Suprapubic skin (tissue), 3 donors: Measurements from ENCODE around the gene ARMH3.
"Not testable (repeated sequence)": the region's sequence is repeated elsewhere in the genome, so short reads cannot be mapped to it uniquely, and the experiment has no call there.

Experiments
- POLR2AphosphoS5 ChIP-seq, 3 donors: sonication (generic); formaldehyde crosslinking; IDR thresholded peaks; one replicate each; pipeline ENCODE4 v1.6.1; 2017; ENCODE audit warnings: antibody characterized with exemption in 3 of 3
- TF ChIP-seq, protein P1 (sequence below), 2 donors: fragments of 200-600 bp in 1 of 2; fragments of 450-650 bp in 1 of 2; sonication (generic) in 1 of 2; IDR thresholded peaks; one replicate each; pipeline ENCODE4 v1.5.1; 2016 to 2019; ENCODE audit warnings: antibody characterized with exemption in 2 of 2, mild to moderate bottlenecking in 1 of 2, moderate library complexity in 1 of 2

DNA sequence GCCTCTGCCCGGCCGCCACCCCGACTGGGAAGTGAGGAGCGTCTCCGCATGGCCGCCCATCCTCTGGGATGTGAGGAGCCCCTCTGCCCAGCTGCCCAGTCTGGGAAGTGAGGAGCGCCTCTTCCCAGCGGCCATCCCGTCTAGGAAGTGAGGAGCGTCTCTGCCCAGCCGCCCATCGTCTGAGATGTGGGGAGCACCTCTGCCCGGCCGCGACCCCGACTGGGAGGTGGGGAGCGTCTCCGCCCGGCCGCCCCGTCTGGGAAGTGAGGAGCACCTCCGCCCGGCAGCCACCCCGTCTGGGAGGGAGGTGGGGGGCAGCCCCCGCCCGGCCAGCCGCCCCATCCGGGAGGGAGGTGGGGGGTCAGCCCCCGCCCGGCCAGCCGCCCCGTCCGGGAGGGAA lies 20.2 kb downstream of the ARMH3 start:
- TF ChIP-seq, protein P1, sequence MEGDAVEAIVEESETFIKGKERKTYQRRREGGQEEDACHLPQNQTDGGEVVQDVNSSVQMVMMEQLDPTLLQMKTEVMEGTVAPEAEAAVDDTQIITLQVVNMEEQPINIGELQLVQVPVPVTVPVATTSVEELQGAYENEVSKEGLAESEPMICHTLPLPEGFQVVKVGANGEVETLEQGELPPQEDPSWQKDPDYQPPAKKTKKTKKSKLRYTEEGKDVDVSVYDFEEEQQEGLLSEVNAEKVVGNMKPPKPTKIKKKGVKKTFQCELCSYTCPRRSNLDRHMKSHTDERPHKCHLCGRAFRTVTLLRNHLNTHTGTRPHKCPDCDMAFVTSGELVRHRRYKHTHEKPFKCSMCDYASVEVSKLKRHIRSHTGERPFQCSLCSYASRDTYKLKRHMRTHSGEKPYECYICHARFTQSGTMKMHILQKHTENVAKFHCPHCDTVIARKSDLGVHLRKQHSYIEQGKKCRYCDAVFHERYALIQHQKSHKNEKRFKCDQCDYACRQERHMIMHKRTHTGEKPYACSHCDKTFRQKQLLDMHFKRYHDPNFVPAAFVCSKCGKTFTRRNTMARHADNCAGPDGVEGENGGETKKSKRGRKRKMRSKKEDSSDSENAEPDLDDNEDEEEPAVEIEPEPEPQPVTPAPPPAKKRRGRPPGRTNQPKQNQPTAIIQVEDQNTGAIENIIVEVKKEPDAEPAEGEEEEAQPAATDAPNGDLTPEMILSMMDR (IDR thresholded peaks at IDR 0.05), result not testable (repeated sequence)
- not testable (repeated sequence) for TF ChIP-seq POLR2AphosphoS5 (IDR thresholded peaks at IDR 0.05)
